Spleen (tissue), 11 donors: Measurements from ENCODE around the gene GLS. TPM values are rescaled to one million over a fixed set of nuclear protein-coding genes. Genes with fewer than 3 reads are reported as not detected.
A peak's percentile ranks its signal among the peaks of the same experiment; 100 is the strongest.

ENCODE experiments used
- DNase-seq: peaks from one replicate; pipeline ENCODE4 v3.0.0-alpha.2; 2020
- H3K27ac ChIP-seq, 8 donors: fragments of 200-600 bp; sonication (generic) in 7 of 8; 1 replicate in 4 of 8; 2 replicates in 4 of 8; pipeline versions ENCODE4 v1.5.0 to v1.8.0; 2016 to 2021; ENCODE audit warnings: inconsistent platforms in 4 of 8, mild to moderate bottlenecking in 4 of 8, moderate library complexity in 1 of 8
- H3K27me3 ChIP-seq, 7 donors: fragments of 200-600 bp; sonication (generic) in 6 of 7; replicated peaks in 1 of 7; 1 replicate in 4 of 7; 2 replicates in 3 of 7; pipeline versions ENCODE4 v1.5.0 to v1.8.0; 2016 to 2021; ENCODE audit warnings: inconsistent platforms in 3 of 7, mild to moderate bottlenecking in 1 of 7
- H3K36me3 ChIP-seq, 6 donors: fragments of 200-600 bp; sonication (generic) in 5 of 6; 1 replicate in 4 of 6; 2 replicates in 2 of 6; pipeline versions ENCODE4 v1.5.0 to v1.8.0; 2016 to 2021; ENCODE audit warnings: inconsistent platforms in 2 of 6
- H3K4me1 ChIP-seq, 6 donors: fragments of 200-600 bp; sonication (generic) in 5 of 6; 1 replicate in 3 of 6; 2 replicates in 3 of 6; pipeline versions ENCODE4 v1.5.0 to v1.8.0; 2016 to 2021; ENCODE audit warnings: inconsistent platforms in 3 of 6
- H3K4me3 ChIP-seq, 8 donors: fragments of 200-600 bp; sonication (generic) in 7 of 8; 1 replicate in 4 of 8; 2 replicates in 4 of 8; pipeline versions ENCODE4 v1.5.0 to v1.8.0; 2016 to 2021; ENCODE audit warnings: inconsistent platforms in 4 of 8, mild to moderate bottlenecking in 4 of 8, moderate library complexity in 2 of 8
- H3K9me3 ChIP-seq, 8 donors: fragments of 200-600 bp; sonication (generic) in 7 of 8; 1 replicate in 4 of 8; 2 replicates in 4 of 8; pipeline versions ENCODE4 v1.5.0 to v1.8.0; 2016 to 2021; ENCODE audit warnings: inconsistent platforms in 4 of 8
- POLR2A ChIP-seq, 3 donors: fragments of 450-650 bp; IDR thresholded peaks; one replicate each; pipeline ENCODE4 v1.5.1; 2017; ENCODE audit warnings: antibody characterized with exemption in 3 of 3, mild to moderate bottlenecking in 1 of 3
- POLR2AphosphoS5 ChIP-seq, 3 donors: sonication (generic); formaldehyde crosslinking; IDR thresholded peaks; one replicate each; pipeline ENCODE4 v1.5.1; 2017; ENCODE audit warnings: antibody characterized with exemption in 3 of 3
- WGBS, 5 donors: extraction: QIAGEN DNeasy Blood & Tissue Kit in 3 of 5; methylation state at CpG; one replicate each; pipeline versions ENCODE4 v1.1.5 to v1.1.7; 2013 to 2018; 5-methylcytosine and 5-hydroxymethylcytosine counted together
- intact Hi-C: fragments of 100-400 bp; cut with DNase I; formaldehyde crosslinking; loops from one replicate; pipeline ENCODE4 v1.15.0; 2023; ENCODE audit warnings: low total_unique reads
- polyA plus RNA-seq, 3 donors: library from polyadenylated mRNA; stranded (reverse); fragments of 200-250 nt; gene quantifications; one replicate each; pipeline ENCODE4 v1.2.1, GENCODE V29; 2013
- total RNA-seq, 7 donors: library from RNA; depleted of rRNA in 3 of 7; stranded (reverse); fragments of >200 nt in 3 of 7; fragmentation: NEBNext Ultra II Directional in 4 of 7; extraction: Animal tissue kit (Norgen Biotek cat#: 25700) in 4 of 7; gene quantifications; one replicate each; pipeline versions ENCODE4 v1.1.0 to v1.2.1, GENCODE V29; 2016 to 2021
- TF ChIP-seq, protein P1 (sequence below), 11 experiments: fragments of 200-600 bp in 7 of 11; fragments of 450-650 bp in 4 of 11; sonication (generic) in 4 of 11; IDR thresholded peaks in 8 of 11; conservative IDR thresholded peaks in 3 of 11; 1 replicate in 7 of 11; 2 replicates in 4 of 11; pipeline versions ENCODE4 v1.4.0 to v1.8.0; 2016 to 2021; ENCODE audit warnings: antibody characterized with exemption in 11 of 11, inconsistent platforms in 4 of 11, mild to moderate bottlenecking in 1 of 11
- donor health status: healthy with polysubstance abuse.
- donor health status: DM: no; HTN: no; CAD: no; lungs with moderate emphysema.
- donor health status: DM: no; HTN: no; CAD: no.
- donor health status: Bipolar disorder and iron deficiency.
- donor health status: healthy.
- donor health status: DM: no; HTN: no; CAD: no.
- donor health status: DM: yes; HTN: yes; CAD: no.

GLS gene
- total and polyA plus RNA-seq, 10 donors = 42.3 to 254 (median 176) TPM

DNA sequence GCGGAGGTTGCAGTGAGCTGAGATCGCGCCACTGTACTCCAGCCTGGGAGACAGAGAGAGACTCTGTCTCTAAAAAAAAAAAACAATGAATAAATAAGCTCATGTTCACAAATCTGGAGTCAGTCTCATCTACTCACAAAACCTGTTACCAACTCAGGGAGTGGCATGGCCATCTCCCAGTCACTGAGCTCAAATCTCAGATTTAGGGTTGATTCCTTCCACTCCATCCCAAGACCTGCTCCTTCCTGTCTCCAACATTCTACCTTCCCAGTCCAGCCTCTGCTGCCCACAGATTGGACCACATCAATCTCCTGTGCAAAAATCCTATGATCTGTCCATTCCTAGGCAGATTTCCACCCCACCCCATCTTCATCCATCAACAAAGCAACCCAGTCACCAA is 131.7 kb downstream of the GLS start:
- Histone ChIP-seq H3K4me1 (peaks cover 48 to 80% (median 70%) of the 10 kb centered on the region in 6 donors), H3K36me3 (peaks cover 3 to 57% (median 27%) of the 10 kb centered on the region in 6 donors), H3K27me3 (no peaks in the 10 kb centered on the region), H3K9me3 (no peaks in the 10 kb centered on the region), H3K27ac (peak overlapping the region in 7 of 8 donors; percentile 89 to 97 (median 96)), H3K4me3 (peak overlapping the region; percentile 88 to 99 (median 94))
- intact Hi-C loops = no loop called here
- TF ChIP-seq POLR2AphosphoS5 (IDR thresholded peaks at IDR 0.05) (no peak), POLR2A (IDR thresholded peaks at IDR 0.05) (no peak)
- TF ChIP-seq, protein P1, sequence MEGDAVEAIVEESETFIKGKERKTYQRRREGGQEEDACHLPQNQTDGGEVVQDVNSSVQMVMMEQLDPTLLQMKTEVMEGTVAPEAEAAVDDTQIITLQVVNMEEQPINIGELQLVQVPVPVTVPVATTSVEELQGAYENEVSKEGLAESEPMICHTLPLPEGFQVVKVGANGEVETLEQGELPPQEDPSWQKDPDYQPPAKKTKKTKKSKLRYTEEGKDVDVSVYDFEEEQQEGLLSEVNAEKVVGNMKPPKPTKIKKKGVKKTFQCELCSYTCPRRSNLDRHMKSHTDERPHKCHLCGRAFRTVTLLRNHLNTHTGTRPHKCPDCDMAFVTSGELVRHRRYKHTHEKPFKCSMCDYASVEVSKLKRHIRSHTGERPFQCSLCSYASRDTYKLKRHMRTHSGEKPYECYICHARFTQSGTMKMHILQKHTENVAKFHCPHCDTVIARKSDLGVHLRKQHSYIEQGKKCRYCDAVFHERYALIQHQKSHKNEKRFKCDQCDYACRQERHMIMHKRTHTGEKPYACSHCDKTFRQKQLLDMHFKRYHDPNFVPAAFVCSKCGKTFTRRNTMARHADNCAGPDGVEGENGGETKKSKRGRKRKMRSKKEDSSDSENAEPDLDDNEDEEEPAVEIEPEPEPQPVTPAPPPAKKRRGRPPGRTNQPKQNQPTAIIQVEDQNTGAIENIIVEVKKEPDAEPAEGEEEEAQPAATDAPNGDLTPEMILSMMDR (IDR thresholded peaks at IDR 0.05 in 8 of 11, conservative IDR thresholded peaks at IDR 0.05 in 3 of 11) = no peak
- DNase-seq = no peak
- WGBS, 5 donors = 75 to 100% (median 82%) methylated on average over 3 of the region's 3 CpGs

DNA sequence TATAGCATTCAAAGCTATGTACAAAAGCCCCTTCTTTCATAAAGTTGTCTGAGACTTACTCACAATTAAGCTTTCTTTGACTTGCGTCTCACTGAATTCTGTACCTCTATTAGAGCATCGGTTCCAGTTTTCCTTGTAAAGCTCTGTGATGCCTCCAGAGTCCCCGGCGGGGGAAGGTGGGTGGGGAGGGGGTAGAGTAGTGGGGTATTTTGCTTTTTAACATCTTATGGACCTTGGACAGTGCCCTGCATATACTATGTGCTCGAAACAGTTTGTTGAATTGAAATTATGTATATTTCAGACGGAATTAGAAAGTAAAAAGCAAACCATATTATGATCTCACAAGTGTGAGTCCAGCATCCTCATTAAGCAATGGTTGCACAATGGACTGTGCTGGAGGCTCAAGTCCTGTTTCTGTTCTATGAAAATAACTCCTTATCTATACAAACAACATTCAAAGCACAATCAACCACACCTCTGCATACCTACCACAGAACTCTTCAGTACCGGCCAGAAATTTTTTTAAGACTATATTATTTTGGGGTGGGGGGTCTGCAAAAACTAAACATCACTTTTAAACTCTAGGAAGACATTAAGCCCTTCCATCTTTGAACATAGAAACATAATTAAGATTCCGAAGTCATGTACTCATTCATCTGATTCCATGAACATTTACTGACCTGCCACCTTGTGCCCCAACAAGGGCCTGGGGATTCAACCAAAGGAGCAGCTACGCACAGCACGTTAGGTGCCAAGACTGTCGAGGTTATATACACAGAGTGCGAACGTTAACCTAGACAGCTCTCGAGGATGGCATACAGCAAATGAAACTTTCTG is 132.4 kb downstream of the GLS start:
- Histone ChIP-seq H3K9me3 (no peaks in the 10 kb centered on the region), H3K27ac (peak overlapping the region; percentile 86 to 97 (median 95)), H3K4me3 (peak overlapping the region; percentile 88 to 99 (median 94)), H3K36me3 (peaks cover 0 to 49% (median 20%) of the 10 kb centered on the region in 6 donors), H3K4me1 (peaks cover 48 to 78% (median 67%) of the 10 kb centered on the region in 6 donors), H3K27me3 (no peaks in the 10 kb centered on the region)
- DNase-seq = no peak
- 19 to 32% (median 26%) methylated on average over 14 of the region's 14 CpGs for WGBS, 5 donors
- TF ChIP-seq POLR2A (IDR thresholded peaks at IDR 0.05) (no peak), POLR2AphosphoS5 (IDR thresholded peaks at IDR 0.05) (no peak)
- TF ChIP-seq, protein P1 (IDR thresholded peaks at IDR 0.05 in 8 of 11, conservative IDR thresholded peaks at IDR 0.05 in 3 of 11) = no peak
- intact Hi-C loops = no loop called here

DNA sequence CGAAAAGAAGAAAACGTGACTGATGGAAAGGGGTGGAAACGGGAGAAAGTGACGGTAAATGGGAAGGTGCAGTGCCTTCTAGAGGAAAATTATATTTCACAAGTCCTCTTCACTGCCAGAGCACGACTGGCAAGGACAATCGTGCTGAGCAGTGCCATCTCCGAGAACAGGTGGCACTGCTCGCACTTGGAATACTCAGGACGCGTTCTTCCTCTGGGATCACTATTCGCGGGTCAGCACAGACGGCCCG is 133.0 kb downstream of the GLS start:
- peaks cover 0 to 44% (median 17%) of the 10 kb centered on the region in 6 donors for H3K36me3 ChIP-seq
- H3K4me3 ChIP-seq = peak overlapping the region; percentile 88 to 99 (median 94)
- peaks cover 47 to 78% (median 66%) of the 10 kb centered on the region in 6 donors for H3K4me1 ChIP-seq
- DNase-seq = no peak
- H3K27me3 ChIP-seq = no peaks in the 10 kb centered on the region
- no peaks in the 10 kb centered on the region for H3K9me3 ChIP-seq
- peak overlapping the region; percentile 86 to 97 (median 95) for H3K27ac ChIP-seq
- WGBS, 5 donors = 0% methylated on average over 12 to 14 of the region's 14 CpGs
- TF ChIP-seq POLR2A (IDR thresholded peaks at IDR 0.05) (no peak), POLR2AphosphoS5 (IDR thresholded peaks at IDR 0.05) (no peak)
- TF ChIP-seq, protein P1 (IDR thresholded peaks at IDR 0.05 in 8 of 11, conservative IDR thresholded peaks at IDR 0.05 in 3 of 11) = no peak
- intact Hi-C loops = no loop called here

DNA sequence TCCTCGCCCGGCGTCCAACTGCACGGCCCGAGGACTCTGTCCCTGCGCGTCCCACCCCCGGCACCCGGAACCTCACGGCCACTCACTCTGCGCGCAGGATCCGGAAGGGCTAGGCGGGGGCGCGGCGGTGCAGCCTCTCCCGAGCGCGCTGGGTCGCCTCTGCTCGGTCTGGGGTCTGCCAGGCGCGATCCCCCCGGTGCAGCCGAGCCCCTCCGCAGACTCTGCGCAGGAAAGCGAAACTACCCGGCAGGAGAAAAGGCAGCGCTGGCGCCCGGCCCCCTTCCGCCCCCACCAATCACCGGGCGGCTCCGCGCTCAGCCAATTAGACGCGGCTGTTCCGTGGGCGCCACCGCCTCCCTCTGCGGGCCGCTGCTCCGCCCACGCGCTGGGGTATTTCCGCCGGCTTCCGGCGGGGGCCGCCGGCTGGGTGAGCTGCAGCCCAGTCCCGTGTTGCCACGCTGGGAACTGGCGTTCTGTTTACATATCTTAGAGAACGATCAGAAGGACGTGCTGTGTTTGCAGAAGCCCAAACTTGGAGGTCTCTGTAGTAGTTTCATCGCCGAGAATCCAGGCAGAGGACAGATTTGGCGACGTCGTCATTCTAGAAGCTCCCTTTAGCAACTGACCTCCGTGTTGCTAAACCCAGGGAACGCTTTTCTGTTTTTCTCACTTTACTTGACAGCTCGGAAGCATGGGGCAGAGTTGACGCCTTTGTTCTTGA is 133.5 kb downstream of the GLS start, which contains the start of gene STAT1:
STAT1 (minus strand) TSS at position 240 of the 721 bp plus-strand sequence. CDS start 4,168 bp downstream, outside the sequence.
- H3K36me3 ChIP-seq = peaks cover 0 to 39% (median 12%) of the 10 kb centered on the region in 6 donors
- H3K4me1 ChIP-seq = peaks cover 42 to 78% (median 64%) of the 10 kb centered on the region in 6 donors
- peak within 1 kb of the TSS; percentile 86 to 97 (median 95) for H3K27ac ChIP-seq
- TF ChIP-seq POLR2A (IDR thresholded peaks at IDR 0.05) (peak; percentile 67 to 95 (median 90)), POLR2AphosphoS5 (IDR thresholded peaks at IDR 0.05) (peak; percentile 95 to 99 (median 99))
- TF ChIP-seq, protein P1 (IDR thresholded peaks at IDR 0.05 in 8 of 11, conservative IDR thresholded peaks at IDR 0.05 in 3 of 11) = peak in 3 of 11 experiments; percentile 25 to 52 (median 48)
- peak; percentile 97 for DNase-seq
- intact Hi-C loops = no loop called here
- H3K9me3 ChIP-seq = no peaks in the 10 kb centered on the region
- H3K4me3 ChIP-seq = peak within 1 kb of the TSS; percentile 88 to 99 (median 94)
- WGBS, 5 donors = 0 to 1% (median 0%) methylated on average over 20 to 68 of the region's 68 CpGs
- no peaks in the 10 kb centered on the region for H3K27me3 ChIP-seq
